ENCODE results near the gene TMEM132E.

GRCh38 chr17:34592002-34592401, 12.6 kb downstream of the TMEM132E start:
- TF ChIP-seq CTCF (IDR thresholded peaks at IDR 0.05) (no peak), EP300 (IDR thresholded peaks at IDR 0.05) (no peak)
